Measurements from ENCODE around the gene GLB1L. TPM values are rescaled to one million over a fixed set of nuclear protein-coding genes. Genes with fewer than 3 reads are reported as not detected.

Gene GLB1L
- total RNA-seq, 4 donors from 2014 or later: 0.40 to 9.1 (median 3.8) TPM

GRCh38 chr2:219292616-219293015 lies 47.4 kb upstream of the GLB1L start:
- Histone ChIP-seq H3K27ac (no peak overlapping the region), H3K4me3 (no peak overlapping the region), H3K27me3 (no peaks in the 10 kb centered on the region), H3K9me3 (no peaks in the 10 kb centered on the region), H3K36me3 (no peaks in the 10 kb centered on the region), H3K4me1 (peaks cover 0 to 24% (median 15%) of the 10 kb centered on the region in 4 donors)
- 89 to 97% methylated on average over 4 to 9 of the region's 9 CpGs for WGBS, 2 donors (ENCODE audit: low coverage in 1 of 2)
- in situ Hi-C loops (cut with MboI; ENCODE audit: low pct_ligation_motif_present in 1 of 4, low pct_unique_long_range_greater_than_20kb in 1 of 4, low sequenced_read_pairs in 3 of 4): loop anchor here (10.0 to 25.0 kb wide), 3 partner anchors 118 to 238 kb away; partner anchors contain the start of genes SLC23A3 (in 3 of the 4), CNPPD1 (in 2 of the 4), RETREG2 (in 2 of the 4) and NHEJ1 (in 1 of the 4)
- no peak for DNase-seq
- intact Hi-C loops (cut with DNase I; ENCODE audit: low total_unique reads): loop anchor here (5.0 to 10.0 kb wide), 2 partner anchors 68 to 130 kb away; partner anchors contain the start of genes ANKZF1, ATG9A and NHEJ1
- no peak for TF ChIP-seq EP300 (IDR thresholded peaks at IDR 0.05; ENCODE audit: low read depth)
- no peak for TF ChIP-seq POLR2AphosphoS5 (IDR thresholded peaks at IDR 0.05)
- TF ChIP-seq, protein P1, sequence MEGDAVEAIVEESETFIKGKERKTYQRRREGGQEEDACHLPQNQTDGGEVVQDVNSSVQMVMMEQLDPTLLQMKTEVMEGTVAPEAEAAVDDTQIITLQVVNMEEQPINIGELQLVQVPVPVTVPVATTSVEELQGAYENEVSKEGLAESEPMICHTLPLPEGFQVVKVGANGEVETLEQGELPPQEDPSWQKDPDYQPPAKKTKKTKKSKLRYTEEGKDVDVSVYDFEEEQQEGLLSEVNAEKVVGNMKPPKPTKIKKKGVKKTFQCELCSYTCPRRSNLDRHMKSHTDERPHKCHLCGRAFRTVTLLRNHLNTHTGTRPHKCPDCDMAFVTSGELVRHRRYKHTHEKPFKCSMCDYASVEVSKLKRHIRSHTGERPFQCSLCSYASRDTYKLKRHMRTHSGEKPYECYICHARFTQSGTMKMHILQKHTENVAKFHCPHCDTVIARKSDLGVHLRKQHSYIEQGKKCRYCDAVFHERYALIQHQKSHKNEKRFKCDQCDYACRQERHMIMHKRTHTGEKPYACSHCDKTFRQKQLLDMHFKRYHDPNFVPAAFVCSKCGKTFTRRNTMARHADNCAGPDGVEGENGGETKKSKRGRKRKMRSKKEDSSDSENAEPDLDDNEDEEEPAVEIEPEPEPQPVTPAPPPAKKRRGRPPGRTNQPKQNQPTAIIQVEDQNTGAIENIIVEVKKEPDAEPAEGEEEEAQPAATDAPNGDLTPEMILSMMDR (IDR thresholded peaks at IDR 0.05): no peak
- TF ChIP-seq POLR2A (IDR thresholded peaks at IDR 0.05): no peak

- Histone ChIP-seq H3K4me1 (peaks cover 0 to 24% (median 15%) of the 10 kb centered on the region in 4 donors), H3K27ac (no peak overlapping the region), H3K27me3 (no peaks in the 10 kb centered on the region), H3K9me3 (no peaks in the 10 kb centered on the region), H3K36me3 (no peaks in the 10 kb centered on the region), H3K4me3 (no peak overlapping the region)
- in situ Hi-C loops (cut with MboI; ENCODE audit: low pct_ligation_motif_present in 1 of 4, low pct_unique_long_range_greater_than_20kb in 1 of 4, low sequenced_read_pairs in 3 of 4): loop anchor here (10.0 to 25.0 kb wide), 3 partner anchors 117 to 237 kb away; partner anchors contain the start of genes SLC23A3 (in 3 of the 4), CNPPD1 (in 2 of the 4), RETREG2 (in 2 of the 4) and NHEJ1 (in 1 of the 4)
- intact Hi-C loops (cut with DNase I; ENCODE audit: low total_unique reads): loop anchor here (5.0 to 10.0 kb wide), 2 partner anchors 67 to 130 kb away; partner anchors contain the start of genes ANKZF1, ATG9A and NHEJ1
- DNase-seq: no peak
- 78% methylated on average over 4 of the region's 4 CpGs; no CpG with 5 or more reads in 1 of the 2 donors for WGBS, 2 donors (ENCODE audit: low coverage in 1 of 2)
- TF ChIP-seq POLR2AphosphoS5 (IDR thresholded peaks at IDR 0.05) (no peak), EP300 (IDR thresholded peaks at IDR 0.05; ENCODE audit: low read depth) (no peak), POLR2A (IDR thresholded peaks at IDR 0.05) (no peak)
- TF ChIP-seq, protein P1 (IDR thresholded peaks at IDR 0.05): no peak
Observed at GRCh38 chr2:219291910-219292490, 46.8 kb upstream of the GLB1L start.

DNA sequence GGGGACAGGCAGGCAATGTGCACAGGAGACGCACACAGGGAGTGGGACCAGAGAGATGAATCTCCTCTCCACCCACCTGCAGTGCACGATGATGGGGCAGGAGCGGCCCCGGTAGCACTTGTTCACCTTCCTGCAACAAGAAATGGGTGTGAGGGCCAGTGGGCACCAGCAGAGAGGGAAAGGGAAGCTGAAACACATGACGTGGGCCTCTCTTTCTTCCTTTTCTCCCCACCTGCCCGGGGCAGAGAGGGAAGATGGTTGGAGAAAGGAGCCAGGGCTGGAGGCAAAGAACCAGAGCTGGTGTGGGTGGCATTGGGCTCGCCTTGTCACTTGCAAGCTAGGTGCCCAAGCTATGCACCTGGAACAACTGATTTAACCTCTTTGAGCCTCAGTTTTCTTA lies 46.1 kb upstream of the GLB1L start:
- Histone ChIP-seq H3K27ac (no peak overlapping the region), H3K9me3 (no peaks in the 10 kb centered on the region), H3K4me3 (no peak overlapping the region), H3K27me3 (no peaks in the 10 kb centered on the region), H3K4me1 (peaks cover 0 to 24% (median 15%) of the 10 kb centered on the region in 4 donors), H3K36me3 (no peaks in the 10 kb centered on the region)
- no peak for DNase-seq
- intact Hi-C loops (cut with DNase I; ENCODE audit: low total_unique reads): loop anchor here (5.0 to 10.0 kb wide), 2 partner anchors 67 to 129 kb away; partner anchors contain the start of genes ANKZF1, ATG9A and NHEJ1
- 40 to 88% methylated on average over 1 to 7 of the region's 7 CpGs for WGBS, 2 donors (ENCODE audit: low coverage in 1 of 2)
- in situ Hi-C loops (cut with MboI; ENCODE audit: low pct_ligation_motif_present in 1 of 4, low pct_unique_long_range_greater_than_20kb in 1 of 4, low sequenced_read_pairs in 3 of 4): loop anchor here (10.0 to 25.0 kb wide), 3 partner anchors 117 to 237 kb away; partner anchors contain the start of genes SLC23A3 (in 3 of the 4), CNPPD1 (in 2 of the 4), RETREG2 (in 2 of the 4) and NHEJ1 (in 1 of the 4)
- TF ChIP-seq POLR2AphosphoS5 (IDR thresholded peaks at IDR 0.05): no peak
- no peak for TF ChIP-seq EP300 (IDR thresholded peaks at IDR 0.05; ENCODE audit: low read depth)
- TF ChIP-seq, protein P1 (IDR thresholded peaks at IDR 0.05): no peak
- no peak for TF ChIP-seq POLR2A (IDR thresholded peaks at IDR 0.05)

Data from transverse colon (tissue), 4 donors.